C1 segment of cervical spinal cord (tissue), 14 donors: ENCODE measurements around the gene SLMAP.
"Not testable (repeated sequence)": the region's sequence is repeated elsewhere in the genome, so short reads cannot be mapped to it uniquely, and the experiment has no call there.

ENCODE experiments used
- DNase-seq, 14 donors: peaks; one replicate each; lab custom pipeline; 2025; lab: John Stamatoyannopoulos, UW

SLMAP gene

DNA sequence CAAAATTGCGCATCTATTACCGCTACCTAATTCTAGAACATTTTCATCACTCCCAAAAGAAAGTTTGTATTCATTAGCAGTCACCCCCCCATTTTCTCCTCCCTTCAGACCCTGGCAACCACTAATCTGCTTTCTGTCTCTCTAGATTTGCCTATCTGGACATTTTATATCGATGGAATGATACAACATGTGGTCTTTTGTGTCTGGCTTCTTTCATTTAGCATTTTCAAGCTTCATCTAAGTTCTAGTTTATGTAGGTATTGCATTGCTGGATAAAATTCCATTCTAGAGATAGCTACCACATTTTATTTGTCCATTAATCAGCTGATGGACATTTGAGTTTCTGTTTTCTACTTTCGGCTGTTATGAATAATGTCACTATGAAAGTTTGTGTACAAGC, 38.4 kb downstream of the SLMAP start:
- no peak for DNase-seq

DNA sequence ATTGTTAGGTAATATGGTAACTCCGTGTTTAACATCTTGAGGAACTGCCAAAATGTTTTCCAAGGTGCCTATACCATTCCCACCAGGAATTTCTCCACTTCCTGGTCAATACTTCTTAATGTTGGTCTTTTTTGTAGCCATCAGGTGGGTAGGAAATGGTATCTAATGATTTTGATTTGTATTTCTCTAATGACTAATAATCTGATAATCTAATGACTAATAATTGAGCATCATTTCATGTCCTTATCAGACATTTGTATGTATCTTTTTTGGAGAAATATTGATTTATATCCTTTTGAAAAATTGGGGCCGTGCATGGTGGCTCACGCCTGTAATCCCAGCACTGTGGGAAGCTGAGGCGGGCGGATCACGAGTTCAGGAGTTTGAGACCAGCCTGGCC, 38.8 kb downstream of the SLMAP start:
- DNase-seq: no peak

DNA sequence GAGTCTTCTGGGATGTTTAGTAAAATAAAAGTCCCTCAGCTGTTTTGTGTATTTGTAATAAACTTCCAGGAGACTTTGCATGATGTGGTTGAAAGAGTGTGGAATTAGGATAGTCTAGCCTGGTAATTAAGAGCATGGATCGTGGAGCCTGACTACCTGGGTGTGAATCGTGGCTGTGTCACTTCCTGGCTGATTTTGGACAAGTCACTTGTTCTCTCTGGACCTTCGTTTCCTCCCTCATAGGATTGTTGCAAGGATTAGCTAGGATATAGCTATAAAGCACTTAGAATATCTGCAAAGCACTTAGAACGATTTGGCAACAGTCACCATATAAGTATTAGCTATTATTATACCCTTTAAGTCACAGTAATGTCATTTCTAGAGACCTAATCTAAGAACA, 40.2 kb downstream of the SLMAP start:
- DNase-seq: no peak

DNA sequence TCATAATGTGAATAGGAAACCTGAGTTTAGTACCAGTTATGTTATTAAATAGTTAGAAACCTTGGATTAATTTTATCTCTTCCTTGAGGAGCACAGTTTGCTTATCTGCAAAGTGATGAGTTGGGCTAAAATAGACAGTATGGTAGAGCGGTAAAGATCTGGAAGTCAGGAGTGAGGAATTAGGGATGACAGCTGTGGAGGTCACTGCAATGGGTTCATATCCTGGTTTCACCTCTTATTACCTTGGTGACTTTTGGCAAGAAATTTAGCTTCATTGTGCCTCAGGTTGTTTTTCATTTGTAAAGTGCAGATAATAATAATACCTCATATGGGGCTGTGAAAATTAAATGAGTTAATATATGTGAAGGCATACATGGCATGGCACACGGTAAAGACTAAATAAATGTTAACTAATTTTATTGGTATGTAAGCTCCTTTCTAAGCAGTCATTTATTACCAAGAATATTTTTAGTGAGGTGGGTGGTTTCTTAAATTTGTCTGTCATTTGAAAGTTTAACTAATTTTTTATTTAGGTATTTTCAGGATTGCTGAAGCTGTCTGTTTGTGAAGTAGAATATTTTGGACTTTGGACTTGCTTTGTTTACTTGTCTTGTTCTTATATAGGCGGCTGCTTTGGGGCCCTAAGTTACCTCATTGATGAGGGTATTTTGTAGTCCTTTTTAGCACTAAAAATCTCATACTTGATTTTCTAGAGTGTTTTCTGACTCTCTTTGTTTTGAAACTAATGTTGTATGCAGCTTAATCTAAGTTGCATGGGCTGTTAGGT, 41.8 kb downstream of the SLMAP start:
- no peak for DNase-seq

DNA sequence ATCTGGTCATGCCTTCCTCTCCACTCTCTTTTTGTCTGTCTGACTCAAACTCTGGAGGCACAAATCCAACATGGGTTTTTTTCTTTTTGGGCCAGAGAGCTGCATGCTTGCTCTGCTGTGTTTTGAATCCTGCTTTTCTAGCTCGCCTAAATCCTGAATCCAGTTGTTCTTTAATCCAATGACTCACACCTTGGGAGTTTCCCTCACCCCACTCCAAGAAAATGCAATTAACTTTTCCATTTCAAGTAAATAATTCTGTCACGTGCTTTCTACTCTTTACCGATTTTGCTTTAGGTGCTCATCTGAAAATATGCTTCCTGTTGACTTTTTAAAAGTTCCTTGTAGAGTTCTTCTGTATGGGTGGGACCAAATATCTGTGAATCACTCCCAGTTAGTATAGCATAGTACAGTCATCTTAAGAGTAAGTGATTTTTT, 47.6 kb downstream of the SLMAP start:
- DNase-seq: peak in 1 of 14 donors; percentile 5

DNA sequence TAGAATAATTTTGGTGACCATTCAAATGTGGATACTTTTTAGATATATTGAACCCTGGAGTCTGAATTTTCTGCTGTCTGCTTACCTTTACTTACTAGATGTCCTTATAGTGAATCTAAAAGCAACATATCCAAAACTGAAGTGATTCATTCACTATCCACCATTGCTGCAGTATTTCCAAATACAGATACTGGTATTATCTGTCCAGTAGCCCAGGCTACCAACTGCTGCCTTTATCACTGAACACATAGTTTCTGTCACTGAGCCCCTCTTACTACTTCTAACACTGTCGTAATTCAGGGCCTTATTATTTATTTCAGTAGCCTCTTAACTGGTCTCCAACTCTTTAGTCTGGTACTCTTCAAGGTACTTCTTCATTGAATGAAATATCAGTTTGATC, 49.2 kb downstream of the SLMAP start:
- no peak for DNase-seq

DNA sequence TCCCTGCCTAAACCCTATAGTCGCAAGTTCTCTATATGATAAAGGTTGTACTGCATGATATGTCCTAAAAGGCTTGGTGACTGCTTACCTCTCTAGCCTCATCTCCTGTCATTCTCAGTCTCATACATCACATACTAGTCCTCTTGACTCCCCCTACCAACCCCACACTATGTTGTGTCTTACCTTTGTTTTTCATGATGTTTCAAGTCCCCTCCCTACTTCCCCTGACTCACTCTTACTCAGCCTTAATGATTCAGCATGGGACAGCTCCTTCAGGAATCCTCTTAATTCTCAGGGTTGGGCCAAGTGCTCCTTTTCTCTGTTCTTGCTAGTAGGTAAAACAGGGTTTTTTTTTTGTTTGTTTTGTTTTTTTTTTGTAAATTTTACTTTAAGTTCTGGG, 49.6 kb downstream of the SLMAP start:
- no peak for DNase-seq

DNA sequence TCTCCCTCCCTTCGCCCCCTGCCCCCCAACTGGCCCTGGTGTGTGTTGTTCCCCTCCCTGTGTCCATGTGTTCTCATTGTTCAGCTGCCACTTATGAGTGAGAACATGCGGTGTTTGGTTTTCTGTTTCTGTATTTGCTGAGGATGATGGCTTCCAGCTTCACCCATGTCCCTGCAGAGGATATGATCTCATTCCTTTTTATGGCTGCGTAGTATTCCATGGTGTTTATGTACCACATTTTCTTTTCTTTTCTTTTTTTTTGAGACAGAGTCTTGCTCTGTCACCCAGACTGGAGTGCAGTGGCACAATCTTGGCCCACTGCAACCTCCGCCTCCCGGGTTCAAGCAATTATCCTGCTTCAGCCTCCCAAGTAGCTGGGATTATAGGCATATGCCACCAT, 50.1 kb downstream of the SLMAP start:
- DNase-seq: not testable (repeated sequence)

DNA sequence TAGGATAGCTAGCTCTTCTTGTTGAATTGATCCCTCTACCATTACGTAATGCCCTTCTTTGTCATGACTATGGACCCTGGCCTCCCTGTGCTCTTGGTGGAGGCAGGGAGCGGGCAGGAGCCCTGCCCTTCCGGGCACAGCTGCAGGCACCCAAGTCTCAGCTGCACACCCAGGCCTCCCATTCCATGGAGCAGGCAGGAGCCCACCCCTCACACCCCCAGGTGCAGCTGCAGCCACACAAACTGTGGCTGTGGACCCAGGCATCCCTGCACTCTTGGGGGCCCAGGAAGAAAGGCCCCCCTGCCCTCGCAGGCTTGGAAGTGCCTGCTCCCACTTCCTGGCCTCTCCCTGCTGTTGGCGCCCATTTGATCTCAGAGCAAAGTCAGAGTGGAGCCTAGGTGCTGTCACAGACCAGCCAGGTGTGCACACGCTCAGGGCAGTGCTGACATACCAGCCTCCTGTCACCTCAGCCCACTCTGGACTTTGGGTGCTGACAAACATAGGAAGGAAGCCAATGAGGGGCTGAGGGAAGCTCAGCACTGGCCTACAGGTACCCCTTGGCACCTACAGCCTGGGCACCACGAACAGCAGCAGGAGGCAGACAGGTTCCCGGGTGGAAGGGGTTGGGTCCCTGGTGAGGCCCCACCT, 53.0 kb downstream of the SLMAP start:
- no peak for DNase-seq

DNA sequence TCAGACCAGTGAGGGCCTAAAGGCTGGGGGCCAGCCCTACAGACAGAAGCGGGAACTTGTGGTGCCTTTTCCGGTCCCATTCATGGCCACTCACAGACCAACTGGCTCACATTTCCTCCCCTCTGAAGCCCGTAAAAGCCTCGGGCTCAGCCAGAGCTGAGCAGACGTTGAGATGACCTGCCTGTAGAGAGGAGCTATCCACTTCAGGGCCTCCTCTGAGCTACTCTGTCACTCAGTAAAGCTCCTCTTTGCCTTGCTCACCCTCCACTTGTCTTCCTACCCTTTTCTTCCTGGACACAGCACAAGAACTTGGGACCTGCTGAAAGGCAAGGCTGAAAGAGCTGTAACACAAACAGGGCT, 53.5 kb downstream of the SLMAP start:
- no peak for DNase-seq

DNA sequence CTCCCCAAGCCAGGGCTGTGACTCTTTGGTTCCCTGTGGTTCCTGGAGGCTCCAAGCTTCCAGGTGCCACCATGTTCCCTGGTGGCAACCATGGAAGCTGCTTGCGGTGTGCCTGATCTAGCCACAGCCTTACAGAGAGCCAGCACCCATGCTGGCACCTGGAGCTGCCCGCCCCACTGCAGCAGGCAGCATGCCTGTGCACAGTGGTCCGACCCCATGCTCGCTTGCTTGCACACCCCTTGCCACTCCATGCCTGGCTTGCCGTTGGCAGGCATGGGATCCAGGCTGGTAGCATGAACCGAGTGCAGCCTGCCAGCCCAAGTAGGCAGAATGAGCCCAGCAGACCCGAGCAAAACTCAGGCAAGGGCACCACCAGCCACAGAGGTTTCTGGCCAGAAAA, 53.9 kb downstream of the SLMAP start:
- no peak for DNase-seq

DNA sequence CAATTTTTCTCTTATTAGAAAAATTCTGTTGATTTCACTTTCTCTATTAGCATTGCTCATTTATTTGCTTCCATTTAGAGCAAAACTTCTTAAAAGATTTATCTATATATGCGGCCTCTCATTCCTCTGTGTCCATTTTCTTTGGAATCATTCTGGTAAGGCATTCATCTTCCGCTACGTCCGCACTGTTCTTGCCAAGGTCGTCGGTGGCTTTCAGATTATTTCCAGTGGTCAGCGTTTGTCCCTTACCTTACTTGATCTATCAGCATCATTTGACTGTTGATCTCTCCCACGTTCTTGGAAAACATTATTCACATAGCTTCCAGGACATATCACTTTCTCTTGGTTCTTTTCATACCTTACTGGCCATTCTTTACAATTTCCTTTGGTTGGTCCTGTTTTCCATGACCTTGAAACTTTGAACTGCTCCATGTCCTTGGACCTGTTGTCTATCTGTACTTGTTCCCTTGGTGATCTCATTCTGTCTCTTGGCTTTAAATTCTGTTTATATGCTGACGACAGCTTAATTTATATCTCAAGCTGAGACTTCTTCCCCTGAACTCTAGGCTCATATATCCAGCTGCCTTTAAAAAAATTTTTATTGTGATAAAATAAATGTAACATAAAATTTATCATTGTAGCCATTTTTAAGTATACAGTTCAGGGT, 54.5 kb downstream of the SLMAP start:
- DNase-seq: no peak

DNA sequence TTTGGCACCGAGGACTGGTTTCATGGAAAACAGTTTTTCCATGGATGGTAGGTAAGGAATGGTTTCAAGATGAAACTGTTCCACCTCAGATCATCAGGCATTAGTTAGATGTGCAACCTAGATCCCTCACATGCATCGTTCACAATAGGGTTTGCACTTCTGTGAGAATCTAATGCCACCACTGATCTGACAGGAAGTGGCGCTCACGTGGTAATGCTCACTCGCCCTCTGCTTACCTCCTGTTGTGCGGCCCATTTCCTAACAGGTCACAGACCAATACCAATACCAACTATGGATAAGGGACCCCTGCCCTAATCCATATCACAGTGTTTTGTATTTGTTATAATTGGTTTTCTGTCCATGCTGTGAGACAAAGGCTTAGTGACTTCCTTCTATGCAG, 58.9 kb downstream of the SLMAP start:
- DNase-seq: no peak

DNA sequence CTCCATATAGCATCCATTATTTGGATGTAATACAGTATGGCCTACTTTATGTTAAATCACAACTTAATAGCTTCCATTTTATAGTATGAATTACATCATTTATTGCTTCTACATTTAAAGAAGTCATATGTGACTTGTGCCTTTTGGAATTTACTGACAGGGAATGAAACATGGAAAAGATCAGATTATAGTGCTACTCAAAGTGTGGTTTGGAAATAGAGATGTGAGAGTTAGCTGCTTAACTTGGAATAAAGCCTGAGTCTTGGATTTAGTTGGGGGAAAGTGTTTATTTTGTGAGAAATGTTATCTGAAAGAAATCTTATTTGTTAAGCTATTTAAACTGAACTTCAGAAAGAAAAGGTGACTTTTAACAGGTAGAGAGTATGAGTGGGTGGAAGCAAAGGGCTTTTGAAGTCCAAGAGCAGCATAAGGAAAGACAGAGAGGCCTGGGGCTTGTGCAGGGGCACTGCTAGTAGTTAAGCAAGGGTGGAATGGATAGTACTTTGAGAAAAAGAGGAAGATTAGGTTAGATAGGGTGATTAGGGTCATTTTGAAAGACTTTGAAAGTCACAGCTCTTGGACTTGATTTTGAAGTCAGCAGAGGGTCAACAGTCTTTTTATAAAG, 60.5 kb downstream of the SLMAP start:
- no peak for DNase-seq

DNA sequence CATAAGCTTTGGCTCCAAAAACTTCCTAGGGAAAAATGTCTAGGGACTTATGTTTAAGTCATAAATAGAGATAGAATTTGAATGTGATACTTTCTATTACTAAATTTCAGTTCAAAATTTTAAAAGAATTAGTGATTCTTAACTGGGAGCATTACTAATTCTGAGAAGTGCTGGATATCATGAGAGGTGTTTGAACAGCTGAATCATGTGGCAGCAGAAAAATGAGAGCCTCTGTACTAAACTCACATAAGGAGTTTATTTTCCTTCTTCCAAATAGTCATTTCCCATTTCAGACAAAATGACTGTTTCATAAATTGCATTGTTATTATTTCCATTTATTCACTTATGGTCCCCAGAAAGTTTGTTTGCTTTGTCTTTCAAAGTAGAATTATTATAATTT, 62.7 kb downstream of the SLMAP start:
- no peak for DNase-seq

DNA sequence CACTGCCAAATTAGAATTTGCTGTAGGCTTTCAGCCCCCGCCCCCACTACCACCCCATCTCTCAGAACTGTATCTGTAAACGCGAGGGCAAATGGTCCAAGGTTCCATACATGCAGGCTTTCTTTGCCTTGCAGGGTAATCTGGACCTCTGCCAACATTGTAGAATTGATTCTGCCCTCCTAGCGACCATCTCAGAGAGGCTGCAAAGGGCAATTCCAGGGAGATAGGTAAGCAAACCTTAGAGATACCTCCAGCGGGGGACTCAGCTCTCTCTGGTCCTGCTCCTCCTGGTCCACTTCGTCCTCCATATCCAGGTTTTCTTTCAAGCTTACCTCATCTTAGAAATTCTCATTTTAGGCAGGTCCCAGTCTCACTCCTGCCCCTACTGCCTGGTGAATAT, 64.4 kb downstream of the SLMAP start:
- DNase-seq: no peak

DNA sequence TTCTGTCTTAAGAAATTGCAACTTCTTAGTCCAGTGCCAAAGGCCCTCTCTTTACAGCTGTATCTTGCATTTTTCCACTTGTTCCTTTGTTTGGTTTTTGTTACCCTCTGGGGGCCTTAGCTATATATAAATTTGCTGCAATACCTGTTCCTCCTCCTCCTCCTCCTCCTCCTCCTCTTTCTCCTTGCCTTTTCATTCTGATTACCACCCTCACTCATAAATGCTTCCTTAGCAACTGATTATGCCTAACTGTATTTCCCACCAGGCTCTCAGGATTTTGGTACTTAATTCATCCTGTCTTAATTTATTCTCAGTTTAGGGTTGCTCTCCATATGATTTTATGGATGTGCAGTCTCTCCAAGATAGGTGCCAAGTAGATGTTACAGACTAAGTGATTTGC, 65.7 kb downstream of the SLMAP start:
- no peak for DNase-seq

DNA sequence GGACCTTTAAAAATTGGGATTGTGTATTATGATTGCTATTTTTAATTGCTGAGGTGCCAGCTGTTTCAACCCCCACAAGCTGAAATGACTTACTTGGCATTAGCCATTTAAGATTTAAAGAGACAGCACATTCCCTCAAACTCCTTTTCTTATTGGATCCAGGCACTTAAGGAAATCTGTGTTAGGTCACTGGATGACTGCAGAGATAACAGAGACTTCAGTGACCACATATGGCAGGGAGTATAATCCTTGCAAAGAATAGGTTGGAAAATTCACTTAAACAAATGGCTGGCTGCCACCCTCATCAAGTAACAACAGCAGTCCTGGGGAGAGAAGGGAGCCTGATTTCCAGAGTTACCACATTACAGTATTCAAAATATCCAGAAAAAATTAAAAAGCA, 66.6 kb downstream of the SLMAP start:
- DNase-seq: no peak

DNA sequence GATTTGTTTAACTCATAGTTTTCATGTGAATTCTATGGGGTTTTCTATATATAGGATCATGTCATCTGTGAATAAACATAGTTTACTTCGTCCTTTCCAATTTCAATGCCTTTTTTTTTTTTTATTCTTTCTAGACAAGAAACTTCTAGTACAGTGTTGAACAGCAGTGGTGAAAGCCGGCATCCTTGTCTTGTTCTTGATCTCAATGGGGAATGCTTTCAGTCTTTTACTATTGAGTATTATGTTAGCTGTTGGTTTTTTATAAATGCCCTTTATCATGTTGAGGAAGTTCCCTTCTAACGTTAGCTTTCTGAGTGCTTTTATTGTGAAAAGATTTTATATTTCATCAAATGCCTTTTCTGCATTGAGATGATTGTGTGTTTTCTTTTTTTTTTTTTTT, 69.0 kb downstream of the SLMAP start:
- no peak for DNase-seq

DNA sequence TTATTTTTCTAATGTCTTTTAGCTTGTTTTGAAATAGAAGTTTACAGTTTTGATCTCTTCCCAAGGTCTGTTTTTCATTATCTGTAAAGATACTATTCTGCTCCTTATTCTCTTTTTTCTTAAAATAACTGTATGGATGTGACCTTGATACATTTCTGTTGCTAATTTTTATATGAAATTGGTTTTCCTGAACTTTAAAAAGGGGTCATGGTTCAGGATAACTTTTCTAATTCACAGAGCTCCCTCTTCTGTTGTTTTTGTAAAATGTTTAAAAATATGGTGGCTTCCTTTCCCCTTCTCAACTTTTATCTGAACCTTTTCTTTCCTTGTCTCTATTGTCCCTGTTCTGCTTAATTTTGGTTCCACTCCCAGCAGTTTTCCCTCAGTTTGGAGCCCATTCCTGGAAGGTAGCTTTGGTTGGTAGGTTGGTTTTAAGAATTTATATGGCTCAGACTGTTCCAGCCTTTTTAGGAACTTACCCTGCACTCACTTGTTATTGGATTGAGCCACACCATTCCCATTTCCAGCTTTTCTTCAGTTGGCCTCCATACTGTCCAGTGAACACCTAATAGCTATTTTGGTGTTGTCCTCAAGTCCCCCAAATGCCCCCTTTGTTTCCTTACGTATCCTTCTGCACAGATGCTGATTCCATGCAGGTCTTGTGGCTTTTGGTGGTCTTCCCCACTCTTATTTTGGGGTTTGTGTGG, 70.3 kb downstream of the SLMAP start:
- DNase-seq: no peak

DNA sequence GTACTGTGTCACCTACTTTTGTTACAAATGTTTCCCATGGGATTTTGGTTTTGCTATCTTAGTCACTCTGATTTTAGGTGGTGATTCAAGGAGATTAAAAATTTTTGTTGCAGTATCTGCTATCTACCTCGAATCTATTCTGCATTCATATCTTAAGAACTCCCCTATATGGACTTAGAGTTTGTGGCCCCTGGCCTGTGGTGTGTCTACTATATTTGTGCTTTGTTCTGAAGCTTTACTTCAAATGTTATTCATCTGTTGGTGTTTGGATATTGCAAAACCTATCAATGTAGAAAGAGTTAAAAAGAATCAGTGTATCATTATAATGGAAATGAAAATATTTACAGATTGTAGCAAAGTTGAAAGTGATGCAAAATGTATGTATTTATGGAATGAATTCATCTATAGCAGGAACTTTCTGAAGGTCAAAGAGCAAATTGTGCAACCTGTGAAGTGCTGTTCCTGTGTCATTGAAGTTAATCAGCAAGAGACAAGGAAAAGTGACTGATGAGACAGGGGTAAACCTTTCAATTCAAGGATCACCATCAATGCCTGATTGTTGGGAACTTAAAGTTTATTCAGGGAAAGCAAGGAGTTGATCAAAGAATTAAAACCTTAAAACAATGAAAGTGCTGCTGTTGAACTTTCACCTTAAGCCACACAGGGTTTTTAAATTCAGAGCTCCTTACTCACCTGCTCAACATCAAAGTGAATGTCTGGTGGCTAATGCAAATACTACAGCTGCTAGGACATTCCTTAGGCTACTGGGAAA, 71.0 kb downstream of the SLMAP start:
- no peak for DNase-seq
